GM19395 (cell line): Measurements from ENCODE around the gene PROK2.

Experiments used
- ATAC-seq: cut with Tn5 transposase; IDR thresholded peaks from one replicate; pipeline ENCODE4 v1.9.1; 2021; ENCODE audit warnings: mild to moderate bottlenecking, moderate library complexity; ENCODE audit not compliant: unreplicated experiment

The PROK2 gene

GRCh38 chr3:71751602-71752001 is 33.3 kb downstream of the PROK2 start:
- ATAC-seq: no peak

- ATAC-seq: no peak
These were observed 40.2 kb downstream of the PROK2 start for GRCh38 chr3:71744738-71745137.

DNA sequence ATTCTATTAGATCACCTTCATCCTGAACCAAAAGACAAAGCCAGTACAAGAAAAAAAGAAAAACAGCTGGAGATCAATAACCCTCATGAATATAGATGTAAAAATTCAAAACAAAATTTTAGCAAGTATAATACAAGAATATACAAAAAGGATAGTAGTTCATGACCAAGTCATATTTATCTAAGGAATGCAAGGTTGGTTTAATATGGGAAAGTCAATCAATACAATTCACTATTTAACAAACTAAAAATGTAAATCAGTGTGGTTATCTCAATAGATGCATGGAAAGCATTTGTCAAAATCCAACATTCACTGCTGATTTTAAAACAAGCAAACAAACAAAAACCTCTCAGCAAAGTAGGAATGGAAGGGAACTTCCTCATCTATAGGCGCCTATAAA is 42.3 kb downstream of the PROK2 start:
- ATAC-seq: no peak

- ATAC-seq: no peak
These were observed 50.1 kb downstream of the PROK2 start for GRCh38 chr3:71734881-71735280.

DNA sequence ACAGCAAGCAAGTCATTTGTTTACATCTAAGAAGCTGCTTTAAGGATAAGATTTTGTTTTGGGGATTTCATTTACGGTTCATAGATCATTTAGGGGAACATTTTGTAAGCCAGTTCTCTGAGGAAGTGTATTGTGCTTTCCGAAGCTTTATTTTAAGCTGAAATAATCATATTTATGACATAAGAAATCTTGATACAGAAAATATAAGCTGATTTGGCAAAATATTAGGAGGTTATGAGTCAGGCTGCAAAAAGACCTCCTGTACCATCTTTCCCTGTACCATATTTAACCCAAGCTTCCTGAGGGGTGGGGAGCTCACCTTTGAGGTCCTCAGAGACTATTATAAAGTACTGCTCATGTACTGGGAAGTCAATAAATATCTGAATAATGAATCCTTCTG is 51.6 kb downstream of the PROK2 start:
- ATAC-seq: no peak

- ATAC-seq: no peak
These were observed 52.3 kb downstream of the PROK2 start for GRCh38 chr3:71732637-71733036.

DNA sequence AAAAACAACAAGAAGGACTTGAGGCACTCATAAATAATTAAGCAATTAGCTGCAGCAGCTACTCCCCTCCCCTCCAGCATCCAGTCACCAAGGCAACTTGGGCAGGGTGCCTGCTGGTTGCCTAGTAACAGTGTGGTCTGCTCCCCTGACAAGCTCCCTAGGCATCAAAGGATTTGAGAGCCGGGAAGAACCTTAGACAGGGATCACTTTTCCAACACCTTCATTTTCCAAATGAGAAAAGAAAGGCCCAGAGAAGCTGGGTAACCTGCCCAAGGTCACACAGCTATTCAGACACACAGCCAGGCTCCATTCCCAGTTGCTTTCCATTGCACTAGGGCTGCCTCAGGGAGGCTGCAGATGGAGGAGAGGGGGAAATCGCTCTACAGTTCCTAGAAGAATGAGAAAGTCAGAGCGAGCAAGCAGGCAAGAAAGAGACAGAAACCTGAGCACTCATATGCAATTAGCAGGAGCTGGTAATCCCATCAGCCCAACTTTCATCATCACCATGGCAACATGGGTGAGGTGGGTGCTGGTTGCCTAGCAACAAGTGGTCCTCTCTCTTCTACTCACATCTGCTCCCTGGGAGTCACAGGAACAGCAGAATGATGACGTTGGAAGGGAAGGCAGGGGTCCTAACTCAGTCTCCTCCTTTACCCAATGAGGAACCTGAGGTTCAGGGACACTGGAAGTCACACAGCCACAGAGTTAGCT is 56.2 kb downstream of the PROK2 start:
- no peak for ATAC-seq

DNA sequence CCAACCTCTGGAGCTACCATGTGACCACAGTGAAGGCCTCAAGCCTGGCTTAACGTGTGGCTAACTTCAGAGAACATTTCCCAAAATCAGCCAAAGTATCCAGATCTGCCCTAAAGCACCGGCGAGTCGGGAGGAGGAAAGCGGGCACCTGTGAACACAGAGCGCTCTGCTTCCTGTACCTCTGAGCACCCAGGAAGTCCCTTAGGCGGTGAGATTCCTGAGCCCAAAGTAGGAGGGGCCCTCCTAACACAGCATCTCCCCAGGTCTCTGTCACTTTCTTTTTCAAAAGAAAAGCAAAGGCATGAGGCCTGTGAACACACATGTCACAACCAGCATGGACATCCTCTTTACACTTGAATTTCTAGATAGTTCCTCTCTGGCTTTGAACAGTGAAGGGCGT is 58.8 kb downstream of the PROK2 start:
- no peak for ATAC-seq

GRCh38 chr3:71725271-71725991 is 59.5 kb downstream of the PROK2 start, which contains the start of gene EIF4E3:
Gene EIF4E3, minus strand, starts transcription at chr3:71725402. Its CDS starts 35 bp downstream, at chr3:71725367.
- peak; percentile 49 for ATAC-seq

GRCh38 chr3:71724584-71725270 is 60.2 kb downstream of the PROK2 start:
- peak; percentile 51 for ATAC-seq

DNA sequence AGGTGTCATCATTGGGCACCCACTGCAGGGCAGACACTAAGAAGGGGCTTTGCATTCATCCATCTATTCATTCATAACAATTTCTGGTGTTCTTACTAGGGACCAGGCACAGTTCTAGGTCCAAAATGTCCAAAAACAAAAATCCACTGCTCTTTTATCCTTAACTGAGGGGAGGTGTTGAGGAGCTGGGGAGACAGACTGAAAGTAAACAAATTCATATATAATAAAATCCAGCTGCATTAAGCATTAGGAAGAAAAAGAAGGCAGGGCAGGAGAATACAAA is 60.8 kb downstream of the PROK2 start:
- no peak for ATAC-seq

- ATAC-seq: peak; percentile 61
These were observed 61.3 kb downstream of the PROK2 start for GRCh38 chr3:71723452-71724170.

GRCh38 chr3:71722693-71723092 is 62.3 kb downstream of the PROK2 start:
- no peak for ATAC-seq
